Urothelium cell line (cell line): ENCODE measurements around the gene ZBTB7C.
"Not testable (repeated sequence)": the region's sequence is repeated elsewhere in the genome, so short reads cannot be mapped to it uniquely, and the experiment has no call there.

Experiments
- DNase-seq: peaks from one replicate; pipeline ENCODE4 v3.0.0; 2011; ENCODE audit warnings: low spot score, mixed read lengths
- FAIRE-seq: peaks from 2 replicates; lab custom pipeline; 2011; peaks lifted over from hg19 to GRCh38; lab: Jason Lieb, UNC

The ZBTB7C gene

DNA sequence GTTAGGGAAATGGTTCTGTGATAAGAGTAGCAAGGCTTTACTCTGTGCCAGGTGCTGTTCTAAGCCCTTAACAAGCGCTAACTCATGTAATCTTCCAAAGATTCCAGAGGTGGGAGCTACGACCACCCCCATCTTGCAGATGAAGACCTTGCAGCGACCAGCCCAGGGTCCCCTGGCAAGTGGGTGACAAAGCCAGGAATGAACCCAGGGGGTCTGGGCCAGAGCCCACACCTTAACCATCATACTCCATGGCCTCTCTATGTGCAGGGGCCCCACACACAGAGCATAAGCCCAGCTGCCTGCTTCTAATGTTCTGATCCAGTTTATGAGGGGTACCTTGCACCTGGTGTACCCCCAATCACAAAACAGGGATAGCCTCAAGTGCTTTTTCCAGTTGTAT, 105.3 kb downstream of the ZBTB7C start:
- no peak for DNase-seq
- FAIRE-seq, result no peak

DNA sequence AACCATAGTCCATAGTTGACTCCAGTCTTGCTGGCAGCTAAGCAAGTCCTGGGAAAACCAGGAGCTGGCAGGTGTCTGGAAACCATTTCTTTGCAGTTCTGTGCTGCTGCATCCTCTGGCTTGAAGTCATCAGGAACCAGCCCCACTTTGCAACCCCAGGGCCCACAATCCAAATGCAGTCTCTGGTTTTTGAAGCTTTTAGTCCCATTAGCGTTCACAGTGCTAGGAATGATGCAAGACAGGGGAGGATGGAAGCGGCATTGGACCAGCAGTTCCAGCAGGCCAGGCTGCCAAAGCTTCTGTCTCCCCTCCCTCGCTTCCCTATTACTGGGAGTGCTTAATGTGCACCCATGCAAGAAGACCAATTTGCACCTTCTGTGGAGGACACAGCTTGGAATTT, 106.4 kb downstream of the ZBTB7C start:
- DNase-seq (no peak), FAIRE-seq (no peak)

DNA sequence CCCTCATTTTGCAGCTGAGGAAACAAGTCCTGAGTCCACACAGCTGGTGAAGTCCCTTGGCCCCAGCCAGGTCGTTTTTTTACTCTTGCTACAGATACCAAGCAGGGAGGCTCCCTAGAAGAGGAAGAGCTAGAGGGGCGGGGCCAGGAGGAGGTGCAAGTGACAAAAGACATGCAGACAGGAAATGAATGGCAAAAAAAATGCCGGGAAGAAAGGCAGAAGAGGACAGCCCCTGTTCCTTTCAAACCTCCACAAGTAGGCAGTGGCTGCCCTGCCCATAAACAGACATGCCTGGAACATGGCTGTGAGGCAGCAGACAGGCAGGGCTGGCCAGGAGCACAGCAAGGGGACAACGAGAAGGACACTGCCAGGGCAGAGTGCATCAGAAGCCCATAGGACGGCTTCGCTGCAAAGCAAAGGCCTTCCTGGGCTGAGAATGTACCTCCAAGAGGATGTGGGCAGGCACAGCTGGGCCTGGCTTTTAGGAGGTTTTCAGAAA, 108.7 kb downstream of the ZBTB7C start:
- DNase-seq, result no peak
- no peak for FAIRE-seq

DNA sequence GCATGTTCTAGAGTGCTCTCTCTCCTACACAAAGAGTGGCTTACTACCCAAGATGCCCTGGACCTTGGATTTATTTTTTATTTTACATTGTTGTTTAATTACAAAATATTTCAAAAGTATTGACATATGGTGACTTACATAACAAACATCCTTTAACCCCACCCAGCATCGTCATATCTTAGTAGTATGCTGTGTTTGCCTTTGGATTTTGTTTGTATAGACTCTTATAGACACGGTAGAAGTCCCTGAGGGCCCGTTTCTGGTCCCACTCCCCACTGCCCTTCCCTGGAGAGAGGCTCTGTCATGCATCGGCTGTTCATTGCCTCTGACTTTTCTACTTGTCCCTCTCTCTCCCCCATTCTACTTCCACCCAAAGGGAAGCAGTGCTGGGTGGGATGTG, 112.0 kb downstream of the ZBTB7C start:
- FAIRE-seq (no peak), DNase-seq (no peak)

DNA sequence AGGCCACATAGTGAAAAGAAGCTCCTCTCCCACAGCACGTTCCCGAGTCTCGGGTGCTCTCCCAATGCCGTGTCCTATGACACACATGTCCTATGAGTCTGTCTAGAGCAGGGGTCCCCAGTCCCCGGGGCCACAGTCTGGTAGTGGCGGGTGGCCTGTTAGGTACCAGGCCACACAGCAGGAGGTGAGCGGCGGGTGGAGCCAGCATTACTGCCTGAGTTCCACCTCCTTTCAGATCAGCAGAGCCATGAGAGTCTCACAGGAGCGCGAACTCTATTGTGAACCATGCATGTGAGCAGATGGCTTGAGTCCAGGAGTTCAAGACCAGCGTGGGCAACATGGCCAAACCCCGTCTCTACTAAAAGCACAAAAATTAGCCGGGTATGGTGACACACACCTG, 112.6 kb downstream of the ZBTB7C start:
- DNase-seq (no peak), FAIRE-seq (no peak)

DNA sequence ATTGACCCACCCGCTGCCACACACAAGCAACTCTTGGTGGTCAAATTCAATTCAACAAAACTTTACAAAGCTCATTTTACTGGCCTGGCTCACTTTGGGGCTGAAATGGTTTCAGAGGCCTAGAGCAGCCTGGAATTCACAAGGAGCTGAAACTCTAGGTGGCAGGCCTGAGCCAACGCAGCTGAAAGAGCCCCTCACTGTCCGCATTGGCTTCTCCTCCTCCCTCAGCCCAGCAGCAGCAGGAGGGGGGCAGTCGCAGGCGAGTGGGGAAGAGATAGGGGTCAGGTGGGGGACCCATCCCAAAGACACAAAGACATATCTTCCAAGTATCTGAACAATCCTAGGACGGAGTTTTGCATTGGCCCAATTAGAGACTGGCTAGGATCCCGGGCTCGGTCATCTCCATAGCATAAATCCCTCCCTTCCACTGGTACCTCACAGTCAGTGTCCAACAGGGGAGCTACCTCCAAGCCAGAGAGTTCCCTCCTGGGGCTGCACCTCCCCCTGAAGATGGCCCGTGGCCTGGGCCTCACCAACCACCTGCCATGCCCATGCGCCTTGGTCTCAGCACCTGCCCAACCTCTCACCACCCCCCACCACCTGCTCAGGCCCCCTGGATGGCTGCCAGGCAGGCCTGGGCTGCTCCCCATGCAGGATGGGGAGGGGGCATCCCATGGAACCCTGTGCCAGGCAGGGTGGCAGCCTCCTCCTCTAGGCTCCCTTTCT, 113.4 kb downstream of the ZBTB7C start:
- DNase-seq (no peak), FAIRE-seq (no peak)

DNA sequence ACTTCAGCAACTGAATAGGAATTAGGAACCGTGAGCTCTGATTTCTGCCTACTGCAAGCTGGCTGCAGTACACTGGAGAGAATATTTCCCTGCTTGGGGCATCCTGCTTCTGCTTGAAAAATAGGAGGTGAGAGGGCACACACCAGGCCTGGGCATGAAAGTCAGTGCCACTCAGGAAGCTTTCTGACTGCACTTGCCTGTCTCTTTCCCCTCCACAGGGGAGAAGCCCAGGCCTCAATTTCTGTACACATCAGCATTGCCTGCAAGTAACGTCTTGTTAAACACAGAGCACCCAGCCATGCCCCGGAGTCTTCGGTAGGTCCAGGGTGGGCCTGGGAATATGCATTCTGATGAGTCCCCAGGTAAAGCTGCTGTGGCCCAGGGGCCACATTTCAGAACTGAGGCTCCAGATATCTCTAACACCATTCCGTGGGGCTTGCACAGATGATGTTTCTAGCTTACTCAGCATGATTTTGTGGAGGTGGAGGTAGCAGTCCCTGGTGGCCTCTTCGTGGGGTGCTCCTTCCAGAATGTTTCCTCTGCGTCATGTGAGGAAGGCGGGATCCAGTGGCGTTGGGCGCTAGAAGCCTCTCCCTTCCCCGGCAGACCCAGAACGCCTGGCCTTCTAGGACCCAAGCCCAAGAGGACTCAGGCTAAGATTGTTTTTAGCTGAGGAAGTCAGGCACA, 114.1 kb downstream of the ZBTB7C start:
- no peak for DNase-seq
- FAIRE-seq, result no peak

DNA sequence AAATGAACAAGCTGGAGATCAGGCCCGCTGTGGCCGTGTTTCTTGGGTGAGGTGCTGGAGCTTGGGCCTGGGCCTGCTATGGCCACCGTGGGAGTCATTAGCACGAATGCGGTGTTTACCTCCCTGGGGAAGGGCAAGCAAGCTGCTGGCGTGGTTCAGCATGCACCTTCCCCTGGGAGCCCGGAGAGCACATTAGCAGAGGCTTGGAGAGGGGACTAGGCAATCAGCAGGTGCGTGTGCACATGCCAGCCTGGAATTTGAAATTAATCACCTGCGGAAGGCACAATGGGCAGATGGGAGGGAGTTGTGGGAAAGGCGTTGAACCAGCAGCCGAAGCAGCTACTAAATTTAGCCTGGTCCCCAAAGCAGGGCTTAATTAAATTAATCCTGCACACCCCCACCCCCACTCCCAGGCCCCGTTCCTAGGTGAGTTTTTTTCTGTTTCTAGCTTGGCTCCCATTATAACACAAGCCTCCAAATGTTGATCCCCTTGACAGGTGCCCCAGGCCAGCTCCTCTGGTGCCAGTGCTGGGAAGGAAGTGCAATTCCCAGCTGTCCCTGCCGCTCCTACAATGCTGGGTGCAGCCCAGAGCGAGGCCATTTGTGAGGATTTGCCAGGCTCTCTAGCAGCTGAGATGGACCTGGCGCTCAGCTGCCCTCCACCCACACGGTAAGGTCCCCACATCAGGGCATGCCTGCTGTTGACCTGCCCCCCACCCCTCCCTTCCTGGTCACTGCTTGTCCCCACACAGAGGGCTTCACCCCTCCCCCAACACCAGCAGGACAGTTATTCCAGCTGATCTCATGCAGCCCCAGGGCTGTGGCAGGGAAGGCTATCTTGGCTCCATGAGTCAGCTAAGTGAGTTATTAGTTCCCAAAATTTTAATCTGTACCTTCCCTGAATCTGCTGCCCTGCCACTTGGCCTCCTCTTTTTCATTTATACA, 115.0 kb downstream of the ZBTB7C start:
- FAIRE-seq, result no peak
- DNase-seq, result no peak

DNA sequence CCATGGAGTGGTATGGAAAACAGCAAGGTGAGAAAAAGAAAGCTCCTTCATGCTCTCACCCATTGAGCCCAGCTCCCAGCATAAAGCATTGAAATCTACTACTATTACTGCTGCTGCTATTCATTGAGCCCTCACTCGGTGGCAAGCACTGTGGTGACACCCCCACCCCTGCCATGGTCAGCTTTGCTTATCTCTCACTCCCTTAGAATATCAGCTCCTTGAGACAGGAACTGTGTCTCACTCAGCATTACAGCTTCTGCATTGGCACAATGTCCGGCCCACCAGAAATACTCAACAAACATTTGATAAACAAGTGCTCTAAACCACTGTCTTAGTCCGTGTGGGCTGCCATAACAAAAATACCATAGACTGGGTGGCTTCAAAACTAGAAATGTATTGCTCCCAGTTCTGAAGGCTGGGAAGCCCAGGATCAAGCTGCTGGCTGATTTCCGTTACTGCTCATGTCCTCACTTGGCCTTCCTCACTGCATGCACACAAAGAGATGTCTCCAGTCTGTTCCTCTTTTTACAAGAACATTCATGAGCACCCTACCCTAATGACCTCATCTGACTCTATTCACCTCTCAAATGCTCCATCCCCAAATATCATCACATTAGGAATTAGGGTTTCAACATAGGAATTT, 116.3 kb downstream of the ZBTB7C start:
- DNase-seq, result no peak
- no peak for FAIRE-seq

DNA sequence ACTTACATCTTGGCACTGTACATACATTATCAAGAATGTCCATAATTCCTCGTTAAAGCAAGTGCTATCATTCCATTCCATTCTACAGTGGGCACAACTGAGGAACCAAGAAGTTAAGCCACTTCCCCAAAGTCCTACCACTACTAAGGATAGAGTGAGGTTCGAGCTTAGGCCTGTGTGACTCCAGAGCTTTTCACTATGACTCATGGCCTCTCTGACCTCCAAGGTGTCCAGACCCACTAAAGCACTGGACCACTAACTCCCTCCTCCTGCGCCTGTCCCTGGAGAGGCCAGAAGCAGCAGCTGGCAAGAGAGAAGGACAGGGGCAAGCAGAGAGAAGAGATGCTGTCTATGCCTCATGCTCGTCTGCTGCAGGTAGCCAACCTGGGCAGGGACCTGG, 117.0 kb downstream of the ZBTB7C start:
- FAIRE-seq (no peak), DNase-seq (no peak)

DNA sequence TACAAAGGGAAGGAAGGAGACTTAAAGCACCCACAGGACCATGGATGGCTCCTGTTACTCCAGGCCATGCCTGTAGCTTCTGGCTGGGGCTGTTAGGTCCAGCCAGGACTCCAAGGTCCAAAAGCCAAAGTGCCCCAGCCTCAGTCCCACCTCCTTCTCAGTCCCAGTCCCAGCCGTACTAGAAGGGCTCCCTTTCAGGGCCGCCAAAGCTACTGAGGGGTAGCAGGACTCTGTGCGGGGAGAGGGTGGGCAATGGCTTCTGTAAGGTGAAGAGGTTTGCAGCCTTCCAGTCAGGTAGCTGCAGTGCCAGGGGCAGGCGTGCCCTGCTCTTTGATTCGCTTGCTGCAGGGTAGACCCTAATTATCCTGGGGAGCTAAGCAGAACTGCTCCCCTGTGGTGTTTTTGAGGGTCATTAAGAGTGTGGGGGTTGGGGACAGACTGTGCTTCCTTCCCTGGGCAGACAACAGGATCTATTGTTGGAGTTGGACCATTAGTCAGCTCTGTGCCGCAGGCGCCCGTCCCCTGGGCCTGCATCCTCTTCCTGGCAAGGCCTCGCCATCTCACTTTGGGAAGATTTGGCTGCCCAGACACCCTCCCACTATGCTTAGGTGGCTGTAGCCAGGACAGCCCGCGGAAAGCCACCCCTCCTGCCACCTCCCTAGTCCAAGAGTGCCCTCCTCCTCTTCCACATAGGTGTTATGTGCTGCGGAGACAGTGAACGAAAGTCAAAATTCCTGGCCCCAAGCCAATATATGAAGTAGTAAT, 118.8 kb downstream of the ZBTB7C start:
- FAIRE-seq (no peak), DNase-seq (peak; percentile 30)

DNA sequence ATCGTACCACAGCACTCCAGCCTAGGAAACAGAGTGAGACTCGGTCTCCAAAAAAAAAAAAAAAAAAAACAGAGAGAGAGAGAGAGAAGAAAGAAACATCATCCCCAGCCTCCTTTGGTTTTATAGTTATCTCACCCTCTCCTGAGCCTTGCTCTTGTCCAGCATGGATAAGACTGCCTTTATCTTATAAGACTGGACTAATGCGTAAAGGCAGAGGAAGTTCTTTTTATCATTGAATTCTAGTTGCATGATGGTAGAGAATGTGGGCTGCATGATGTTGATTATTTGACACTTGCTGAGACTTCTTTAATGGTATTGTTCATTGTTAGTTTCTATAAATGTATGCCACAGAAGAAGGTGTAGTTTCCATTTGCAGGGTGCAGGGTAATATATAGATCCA, 124.4 kb downstream of the ZBTB7C start:
- DNase-seq (no peak), FAIRE-seq (no peak)

DNA sequence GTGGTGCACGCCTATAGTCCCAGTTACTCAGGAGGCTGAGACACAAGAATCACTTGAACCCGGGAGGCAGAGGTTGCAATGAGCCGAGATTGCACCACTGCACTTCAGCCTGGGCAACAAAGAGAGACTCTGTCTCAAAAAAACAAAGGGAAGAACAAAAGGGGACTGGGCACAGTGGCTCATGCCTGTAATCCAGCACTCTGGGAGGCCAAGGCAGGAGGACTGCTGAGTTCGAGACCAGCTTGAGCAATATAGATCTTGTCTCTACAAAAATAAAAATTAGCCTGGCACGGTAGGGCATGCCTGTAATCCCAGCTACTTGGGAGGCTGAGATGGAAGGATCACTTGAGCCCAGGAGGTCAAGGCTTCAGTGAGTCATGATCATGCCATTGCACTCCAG, 125.2 kb downstream of the ZBTB7C start:
- not testable (repeated sequence) for DNase-seq, FAIRE-seq

DNA sequence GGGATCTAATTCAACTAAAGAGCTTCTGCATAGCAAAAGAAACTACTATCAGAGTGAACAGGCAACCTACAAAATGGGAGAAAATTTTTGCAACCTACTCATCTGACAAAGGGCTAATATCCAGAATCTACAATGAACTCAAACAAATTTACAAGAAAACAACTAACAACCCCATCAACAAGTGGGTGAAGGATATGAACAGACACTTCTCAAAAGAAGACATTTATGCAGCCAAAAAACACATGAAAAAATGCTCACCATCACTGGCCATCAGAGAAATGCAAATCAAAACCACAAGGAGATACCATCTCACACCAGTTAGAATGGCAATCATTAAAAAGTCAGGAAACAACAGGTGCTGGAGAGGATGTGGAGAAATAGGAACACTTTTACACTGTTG, 127.7 kb downstream of the ZBTB7C start:
- FAIRE-seq, DNase-seq: not testable (repeated sequence)

DNA sequence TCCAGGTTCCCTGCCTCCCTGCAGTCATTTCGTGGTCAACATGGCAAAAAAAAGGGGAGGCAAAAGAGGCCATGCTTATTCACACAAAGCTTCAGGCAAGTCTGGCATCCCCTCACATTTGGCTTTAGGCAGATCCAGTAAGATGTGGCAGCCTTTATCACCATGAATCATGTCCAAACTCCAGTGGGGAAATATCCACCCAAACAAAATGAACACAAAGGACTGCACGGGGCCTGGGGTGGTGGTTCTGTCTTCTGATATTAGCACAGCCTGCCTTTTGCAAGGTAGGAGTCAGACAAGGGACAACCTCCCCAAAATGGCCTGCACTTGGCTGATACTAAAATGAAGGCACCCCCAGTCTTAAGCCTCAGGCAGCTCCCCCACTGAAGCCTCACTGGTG, 129.9 kb downstream of the ZBTB7C start:
- DNase-seq (no peak), FAIRE-seq (no peak)

DNA sequence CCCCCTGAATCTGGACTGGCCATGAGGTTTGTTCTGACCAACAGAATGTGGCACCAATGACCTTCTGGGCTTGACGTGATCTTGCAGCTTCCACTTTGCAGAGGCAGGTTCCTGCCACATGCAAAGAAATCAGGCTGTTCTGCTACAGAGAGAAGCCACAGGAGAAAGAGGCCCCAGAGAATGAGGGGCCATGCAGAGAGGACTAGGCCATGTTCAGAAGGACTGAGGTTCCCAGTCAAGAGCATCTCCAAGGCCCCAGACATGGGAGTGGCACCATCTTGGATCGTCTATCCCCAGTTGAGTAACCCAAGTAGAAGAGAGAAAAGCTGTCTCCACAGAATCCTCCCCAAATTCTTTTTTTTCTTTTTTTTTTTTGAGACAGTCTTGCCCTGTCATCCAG, 131.1 kb downstream of the ZBTB7C start:
- DNase-seq, result no peak

DNA sequence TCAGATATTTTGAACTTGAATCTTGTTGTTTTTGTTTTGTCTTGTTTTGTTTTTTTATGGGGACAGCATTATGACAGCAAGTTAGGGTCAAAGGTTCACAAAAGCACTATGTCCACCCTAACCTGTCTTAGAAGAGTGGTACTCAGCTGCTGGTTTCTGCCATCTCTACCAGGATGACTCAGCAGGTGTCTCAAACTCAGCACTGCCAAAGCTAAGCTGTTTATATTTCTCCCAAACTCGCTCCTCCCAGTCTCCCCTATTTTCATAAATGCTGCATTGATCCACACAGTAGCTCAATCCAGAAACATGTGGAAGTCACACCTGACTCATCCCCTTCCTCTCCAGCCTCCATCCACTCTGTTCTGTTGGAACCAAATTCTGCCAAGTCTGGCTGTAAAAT, 134.9 kb downstream of the ZBTB7C start:
- DNase-seq (no peak), FAIRE-seq (no peak)

More for the DNA sequence above, 131.1 kb downstream of the ZBTB7C start:
- FAIRE-seq, result no peak

DNA sequence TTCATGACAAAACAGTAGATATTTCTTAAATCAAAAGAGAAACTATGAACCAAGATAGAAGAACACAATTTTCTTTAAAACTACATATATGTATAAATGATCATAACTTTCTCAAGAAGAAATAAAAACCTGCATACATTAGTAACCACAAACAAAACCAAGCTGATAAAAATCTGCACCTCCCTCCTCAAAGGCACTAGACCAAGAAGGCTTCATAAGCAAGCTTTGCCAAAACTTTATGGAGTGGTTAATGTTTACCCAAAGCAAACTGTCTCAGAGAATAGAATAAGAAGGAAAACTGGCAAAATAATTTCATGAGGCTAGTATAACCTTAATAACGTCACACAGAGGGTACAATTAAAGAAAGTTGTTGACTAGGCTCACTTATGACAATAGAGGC, 138.3 kb downstream of the ZBTB7C start:
- no peak for DNase-seq
- no peak for FAIRE-seq

DNA sequence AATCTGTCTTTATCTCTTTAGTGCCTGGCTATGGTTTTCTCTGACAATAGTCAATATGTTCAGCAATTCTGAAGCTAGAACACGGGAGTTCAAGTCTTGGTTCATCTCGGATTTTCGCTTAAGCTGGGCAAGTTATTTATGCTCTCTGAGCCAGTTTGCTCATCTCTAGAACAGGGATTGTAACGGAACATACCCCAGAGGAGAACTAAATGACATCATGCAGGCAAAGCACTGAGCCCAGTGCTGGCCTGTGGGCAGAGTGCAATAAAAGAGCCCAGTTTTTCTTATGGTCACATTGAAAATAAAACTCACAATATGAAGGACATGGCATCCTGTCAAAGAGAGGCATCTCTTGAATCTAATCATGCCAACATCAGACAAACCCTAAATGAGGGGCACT, 143.9 kb downstream of the ZBTB7C start:
- DNase-seq (no peak), FAIRE-seq (no peak)
